Mammary epithelial cell (primary cell): ENCODE measurements around the gene UMAD1.

Experiments used
- CTCF ChIP-seq, 2 donors: IDR thresholded peaks in 1 of 2; conservative IDR thresholded peaks in 1 of 2; 2 replicates each; pipeline ENCODE4 v1.5.1; 2011 to 2012; ENCODE audit warnings: inconsistent platforms in 2 of 2, low read length in 2 of 2, mild to moderate bottlenecking in 2 of 2, control low read depth in 1 of 2, low read depth in 1 of 2; ENCODE audit not compliant: insufficient read depth in 1 of 2; ENCODE audit errors: extremely low read depth in 1 of 2
- EZH2 ChIP-seq: IDR thresholded peaks from 2 replicates; pipeline ENCODE4 v1.6.1; 2012; ENCODE audit warnings: low read length, inconsistent platforms, borderline replicate concordance

- no peak for TF ChIP-seq CTCF (conservative IDR thresholded peaks at IDR 0.05 in 1 of 2, IDR thresholded peaks at IDR 0.05 in 1 of 2; ENCODE audit: extremely low read depth in 1 of 2, insufficient read depth in 1 of 2, low read depth in 1 of 2, low read length in 2 of 2)
- no peak for TF ChIP-seq EZH2
Measured at GRCh38 chr7:7668706-7669105, 28.2 kb downstream of the UMAD1 start.
